Astrocyte (in vitro differentiated cells and primary cell): ENCODE data around the gene UTF1. TPM values are rescaled to one million over a fixed set of nuclear protein-coding genes. Genes with fewer than 3 reads are reported as not detected.

Experiments used
- DNase-seq: peaks from one replicate; pipeline ENCODE4 v3.0.0-alpha.2; 2010; ENCODE audit warnings: low read depth
- FAIRE-seq: peaks from 2 replicates; lab custom pipeline; 2011; peaks lifted over from hg19 to GRCh38; lab: Jason Lieb, UNC
- H2AFZ ChIP-seq: 2 replicates; pipeline ENCODE4 v1.6.0; 2012; ENCODE audit warnings: low read depth, low read length, inconsistent platforms
- H3K27ac ChIP-seq: 2 replicates; pipeline ENCODE4 v1.5.1; 2011; ENCODE audit warnings: low read depth, low read length, inconsistent platforms
- H3K27me3 ChIP-seq: 2 replicates; pipeline ENCODE4 v1.6.0; 2011; ENCODE audit warnings: low read length, inconsistent platforms; ENCODE audit not compliant: insufficient read depth
- H3K36me3 ChIP-seq: 2 replicates; pipeline ENCODE4 v1.5.1; 2011; ENCODE audit warnings: low read length, inconsistent platforms; ENCODE audit not compliant: insufficient read depth
- H3K4me1 ChIP-seq: 2 replicates; pipeline ENCODE4 v1.5.1; 2011; ENCODE audit warnings: low read length, inconsistent platforms; ENCODE audit not compliant: insufficient read depth
- H3K4me2 ChIP-seq: 2 replicates; pipeline ENCODE4 v1.6.0; 2012; ENCODE audit warnings: low read length, inconsistent platforms
- H3K4me3 ChIP-seq: 2 replicates; pipeline ENCODE4 v1.5.1; 2011; ENCODE audit warnings: low read depth, mild to moderate bottlenecking, low read length, inconsistent platforms; ENCODE audit not compliant: insufficient read depth
- H3K79me2 ChIP-seq: 2 replicates; pipeline ENCODE4 v1.6.0; 2012; ENCODE audit warnings: mild to moderate bottlenecking, low read length, inconsistent platforms; ENCODE audit not compliant: insufficient read depth
- H3K9ac ChIP-seq: 2 replicates; pipeline ENCODE4 v1.6.0; 2012; ENCODE audit warnings: mild to moderate bottlenecking, low read length, inconsistent platforms
- H3K9me3 ChIP-seq: 2 replicates; pipeline ENCODE4 v1.5.1; 2012; ENCODE audit warnings: low read depth, mild to moderate bottlenecking, low read length, inconsistent platforms; ENCODE audit not compliant: insufficient read depth
- H4K20me1 ChIP-seq: 2 replicates; pipeline ENCODE4 v1.6.0; 2012; ENCODE audit warnings: low read length, inconsistent platforms; ENCODE audit not compliant: insufficient read depth
- H3K27ac Mint-ChIP-seq: one replicate; pipeline ENCODE4 v1.8.0; 2021; ENCODE audit warnings: mild to moderate bottlenecking, mixed read lengths; ENCODE audit not compliant: unreplicated experiment
- H3K27me3 Mint-ChIP-seq: one replicate; pipeline ENCODE4 v1.8.0; 2021; ENCODE audit warnings: low read depth, mixed read lengths; ENCODE audit not compliant: unreplicated experiment
- H3K36me3 Mint-ChIP-seq: one replicate; pipeline ENCODE4 v1.8.0; 2021; ENCODE audit warnings: low read depth, mixed read lengths; ENCODE audit not compliant: unreplicated experiment
- H3K4me1 Mint-ChIP-seq: one replicate; pipeline ENCODE4 v1.8.0; 2021; ENCODE audit warnings: low read depth, mixed read lengths; ENCODE audit not compliant: unreplicated experiment
- H3K4me3 Mint-ChIP-seq: one replicate; pipeline ENCODE4 v1.8.0; 2021; ENCODE audit warnings: mild to moderate bottlenecking, moderate library complexity, mixed read lengths; ENCODE audit not compliant: unreplicated experiment
- H3K9me3 Mint-ChIP-seq: one replicate; pipeline ENCODE4 v1.8.0; 2021; ENCODE audit warnings: mild to moderate bottlenecking, mixed read lengths; ENCODE audit not compliant: unreplicated experiment
- CTCF ChIP-seq: IDR thresholded peaks from 2 replicates; pipeline ENCODE4 v1.5.1; 2011; ENCODE audit warnings: low read depth, mild to moderate bottlenecking, inconsistent platforms, low read length, moderate library complexity; ENCODE audit not compliant: insufficient read depth
- EZH2 ChIP-seq: IDR thresholded peaks from 2 replicates; pipeline ENCODE4 v1.6.1; 2012; ENCODE audit warnings: mild to moderate bottlenecking, low read length, inconsistent platforms; ENCODE audit not compliant: insufficient read depth
- total RNA-seq: library from RNA; stranded (reverse); gene quantifications from 2 replicates; pipeline ENCODE4 v1.2.1, GENCODE V29; 2021

UTF1 gene
- total RNA-seq, 1 donor from 2014 or later: 0.18 TPM

- no peaks in the 10 kb centered on the region for H3K4me1 ChIP-seq
- no peaks in the 10 kb centered on the region for H3K9me3 Mint-ChIP-seq
- TF ChIP-seq CTCF: no peak
- TF ChIP-seq EZH2: no peak
- H3K27me3 ChIP-seq: peaks cover 2% of the 10 kb centered on the region
- H3K36me3 ChIP-seq: no peaks in the 10 kb centered on the region
- H3K9ac ChIP-seq: no peak overlapping the region
- no peak overlapping the region for H3K27ac ChIP-seq
- FAIRE-seq (no peak), DNase-seq (no peak)
- H3K4me3 Mint-ChIP-seq: no peak overlapping the region
- H3K4me3 ChIP-seq: no peak overlapping the region
- peaks cover 34% of the 10 kb centered on the region for H3K27me3 Mint-ChIP-seq
- no peak overlapping the region for H3K4me2 ChIP-seq
- H3K36me3 Mint-ChIP-seq: no peaks in the 10 kb centered on the region
- no peaks in the 10 kb centered on the region for H3K79me2 ChIP-seq
- no peaks in the 10 kb centered on the region for H3K4me1 Mint-ChIP-seq
- no peaks in the 10 kb centered on the region for H4K20me1 ChIP-seq
- H3K27ac Mint-ChIP-seq: no peak overlapping the region
- no peak overlapping the region for H2AFZ ChIP-seq
- H3K9me3 ChIP-seq: no peaks in the 10 kb centered on the region
These were observed 15.3 kb upstream of the UTF1 start for GRCh38 chr10:133214468-133215410.

GRCh38 chr10:133215586-133215985 is 14.4 kb upstream of the UTF1 start:
- H3K9me3 Mint-ChIP-seq: no peaks in the 10 kb centered on the region
- no peak overlapping the region for H3K9ac ChIP-seq
- H3K36me3 ChIP-seq: no peaks in the 10 kb centered on the region
- peaks cover 2% of the 10 kb centered on the region for H3K27me3 ChIP-seq
- no peak for DNase-seq
- H3K79me2 ChIP-seq: no peaks in the 10 kb centered on the region
- no peaks in the 10 kb centered on the region for H4K20me1 ChIP-seq
- H3K27ac ChIP-seq: no peak overlapping the region
- H3K9me3 ChIP-seq: no peaks in the 10 kb centered on the region
- H3K4me1 ChIP-seq: no peaks in the 10 kb centered on the region
- no peaks in the 10 kb centered on the region for H3K4me1 Mint-ChIP-seq
- no peak overlapping the region for H3K4me3 ChIP-seq
- no peak overlapping the region for H3K27ac Mint-ChIP-seq
- FAIRE-seq: no peak
- H3K4me3 Mint-ChIP-seq: no peak overlapping the region
- H3K4me2 ChIP-seq: no peak overlapping the region
- peaks cover 34% of the 10 kb centered on the region for H3K27me3 Mint-ChIP-seq
- H3K36me3 Mint-ChIP-seq: no peaks in the 10 kb centered on the region
- H2AFZ ChIP-seq: no peak overlapping the region
- no peak for TF ChIP-seq CTCF
- TF ChIP-seq EZH2: no peak

- H3K4me3 Mint-ChIP-seq: no peak overlapping the region
- DNase-seq (no peak), FAIRE-seq (no peak)
- Histone ChIP-seq H3K4me2 (no peak overlapping the region), H3K9ac (no peak overlapping the region), H3K36me3 (no peaks in the 10 kb centered on the region), H3K27ac (no peak overlapping the region), H3K4me3 (no peak overlapping the region), H3K79me2 (no peaks in the 10 kb centered on the region), H3K4me1 (no peaks in the 10 kb centered on the region), H3K27me3 (peaks cover 2% of the 10 kb centered on the region), H4K20me1 (no peaks in the 10 kb centered on the region), H3K9me3 (no peaks in the 10 kb centered on the region), H2AFZ (no peak overlapping the region)
- TF ChIP-seq EZH2 (no peak), CTCF (no peak)
- no peak overlapping the region for H3K27ac Mint-ChIP-seq
- H3K4me1 Mint-ChIP-seq: no peaks in the 10 kb centered on the region
- H3K36me3 Mint-ChIP-seq: no peaks in the 10 kb centered on the region
- H3K9me3 Mint-ChIP-seq: no peaks in the 10 kb centered on the region
- H3K27me3 Mint-ChIP-seq: peaks cover 42% of the 10 kb centered on the region
These were observed 13.2 kb upstream of the UTF1 start for GRCh38 chr10:133216776-133217175.
